ENCODE measurements around the gene ASTN1.
A peak's percentile ranks its signal among the peaks of the same experiment; 100 is the strongest.

Gene ASTN1

GRCh38 chr1:177164380-177165068 is at the start of gene ASTN1:
Gene ASTN1, minus strand, starts transcription at chr1:177164712. Its CDS starts 36 bp downstream, at chr1:177164676.
- Histone ChIP-seq H3K9ac (ENCODE audit: low read length) (peak within 1 kb of the TSS; percentile 35), H3K4me3 (ENCODE audit: low read depth, low read length) (peak within 1 kb of the TSS; percentile 97), H3K36me3 (ENCODE audit: control insufficient read depth, insufficient read depth, low read length) (no peaks in the 10 kb centered on the region), H3K9me3 (ENCODE audit: control insufficient read depth, insufficient read depth, low read depth, low read length) (no peaks in the 10 kb centered on the region), H3K27me3 (ENCODE audit: control insufficient read depth, insufficient read depth, low read length) (peaks cover 94% of the 10 kb centered on the region), H3K27ac (ENCODE audit: low read depth, low read length) (no peak within 1 kb of the TSS), H3K4me1 (ENCODE audit: control insufficient read depth, insufficient read depth, low read length) (no peaks in the 10 kb centered on the region)

- no peak overlapping the region for H3K9ac ChIP-seq (ENCODE audit: low read length)
- no peaks in the 10 kb centered on the region for H3K9me3 ChIP-seq (ENCODE audit: control insufficient read depth, insufficient read depth, low read depth, low read length)
- H3K27me3 ChIP-seq (ENCODE audit: control insufficient read depth, insufficient read depth, low read length): peaks cover 34% of the 10 kb centered on the region
- H3K27ac ChIP-seq (ENCODE audit: low read depth, low read length): no peak overlapping the region
- no peak overlapping the region for H3K4me3 ChIP-seq (ENCODE audit: low read depth, low read length)
- H3K4me1 ChIP-seq (ENCODE audit: control insufficient read depth, insufficient read depth, low read length): no peaks in the 10 kb centered on the region; the same call in 1 of the 2 replicates
- H3K36me3 ChIP-seq (ENCODE audit: control insufficient read depth, insufficient read depth, low read length): no peaks in the 10 kb centered on the region
Observed at GRCh38 chr1:177211231-177211630, 46.7 kb upstream of the ASTN1 start.

DNA sequence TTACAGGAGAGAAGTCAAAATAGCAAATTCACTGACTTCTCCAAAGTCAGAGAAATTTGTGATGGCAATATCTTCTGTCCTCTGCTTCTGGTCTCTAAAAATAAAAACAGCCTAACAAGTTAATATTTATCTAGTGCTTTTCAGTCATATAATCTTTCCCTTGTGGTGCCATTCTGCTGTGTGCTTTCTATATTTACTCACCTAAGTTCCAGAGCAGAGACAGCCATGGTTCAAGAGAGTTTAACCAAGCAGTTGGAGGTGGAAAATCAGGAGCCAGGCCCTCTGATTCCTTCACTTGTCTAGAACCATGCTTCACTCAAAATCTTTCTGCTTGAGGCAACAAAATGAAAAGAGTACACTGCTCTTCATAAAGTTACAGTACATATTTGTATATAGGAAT is 45.6 kb upstream of the ASTN1 start:
- H3K36me3 ChIP-seq (ENCODE audit: control insufficient read depth, insufficient read depth, low read length): no peaks in the 10 kb centered on the region

DNA sequence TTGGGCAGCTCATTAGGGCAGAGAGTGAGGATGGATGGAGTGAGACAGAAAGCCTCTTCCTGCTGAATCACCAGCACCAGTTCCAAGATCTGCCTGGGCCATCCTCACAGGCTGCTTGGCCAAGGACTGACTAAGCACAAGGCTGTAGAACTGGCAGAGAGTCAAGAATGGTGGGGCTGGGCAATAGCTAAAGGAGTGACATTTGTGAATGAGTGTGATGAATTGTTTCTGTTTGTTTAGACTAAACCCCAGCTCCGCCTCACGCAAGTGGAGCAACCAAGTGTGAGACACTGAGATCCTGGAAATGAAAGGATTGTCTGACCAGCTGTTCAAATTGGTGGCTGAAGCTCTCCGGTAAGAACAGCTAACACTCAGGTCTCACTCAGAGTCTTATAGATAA is 44.8 kb upstream of the ASTN1 start:
- Histone ChIP-seq H3K4me3 (ENCODE audit: low read depth, low read length) (no peak overlapping the region), H3K4me1 (ENCODE audit: control insufficient read depth, insufficient read depth, low read length) (no peaks in the 10 kb centered on the region; the same call in 1 of the 2 replicates), H3K9me3 (ENCODE audit: control insufficient read depth, insufficient read depth, low read depth, low read length) (no peaks in the 10 kb centered on the region), H3K27ac (ENCODE audit: low read depth, low read length) (no peak overlapping the region), H3K36me3 (ENCODE audit: control insufficient read depth, insufficient read depth, low read length) (no peaks in the 10 kb centered on the region), H3K9ac (ENCODE audit: low read length) (no peak overlapping the region), H3K27me3 (ENCODE audit: control insufficient read depth, insufficient read depth, low read length) (peaks cover 38% of the 10 kb centered on the region)

More for the DNA sequence above, 45.6 kb upstream of the ASTN1 start:
- H3K9me3 ChIP-seq (ENCODE audit: control insufficient read depth, insufficient read depth, low read depth, low read length): no peaks in the 10 kb centered on the region
- no peak overlapping the region for H3K27ac ChIP-seq (ENCODE audit: low read depth, low read length)
- peaks cover 38% of the 10 kb centered on the region for H3K27me3 ChIP-seq (ENCODE audit: control insufficient read depth, insufficient read depth, low read length)
- H3K4me3 ChIP-seq (ENCODE audit: low read depth, low read length): no peak overlapping the region
- no peak overlapping the region for H3K9ac ChIP-seq (ENCODE audit: low read length)
- no peaks in the 10 kb centered on the region; the same call in 1 of the 2 replicates for H3K4me1 ChIP-seq (ENCODE audit: control insufficient read depth, insufficient read depth, low read length)

GRCh38 chr1:177208920-177209319 is 44.4 kb upstream of the ASTN1 start:
- Histone ChIP-seq H3K9me3 (ENCODE audit: control insufficient read depth, insufficient read depth, low read depth, low read length) (no peaks in the 10 kb centered on the region), H3K27me3 (ENCODE audit: control insufficient read depth, insufficient read depth, low read length) (peaks cover 38% of the 10 kb centered on the region), H3K9ac (ENCODE audit: low read length) (no peak overlapping the region), H3K4me1 (ENCODE audit: control insufficient read depth, insufficient read depth, low read length) (no peaks in the 10 kb centered on the region; the same call in 1 of the 2 replicates), H3K4me3 (ENCODE audit: low read depth, low read length) (no peak overlapping the region), H3K27ac (ENCODE audit: low read depth, low read length) (no peak overlapping the region), H3K36me3 (ENCODE audit: control insufficient read depth, insufficient read depth, low read length) (no peaks in the 10 kb centered on the region)

- H3K9ac ChIP-seq (ENCODE audit: low read length): no peak overlapping the region
- no peak overlapping the region for H3K4me3 ChIP-seq (ENCODE audit: low read depth, low read length)
- H3K27me3 ChIP-seq (ENCODE audit: control insufficient read depth, insufficient read depth, low read length): peaks cover 38% of the 10 kb centered on the region
- H3K4me1 ChIP-seq (ENCODE audit: control insufficient read depth, insufficient read depth, low read length): no peaks in the 10 kb centered on the region; the same call in 1 of the 2 replicates
- H3K9me3 ChIP-seq (ENCODE audit: control insufficient read depth, insufficient read depth, low read depth, low read length): no peaks in the 10 kb centered on the region
- no peak overlapping the region for H3K27ac ChIP-seq (ENCODE audit: low read depth, low read length)
- H3K36me3 ChIP-seq (ENCODE audit: control insufficient read depth, insufficient read depth, low read length): no peaks in the 10 kb centered on the region
Observed at GRCh38 chr1:177206831-177207355, 42.4 kb upstream of the ASTN1 start.

DNA sequence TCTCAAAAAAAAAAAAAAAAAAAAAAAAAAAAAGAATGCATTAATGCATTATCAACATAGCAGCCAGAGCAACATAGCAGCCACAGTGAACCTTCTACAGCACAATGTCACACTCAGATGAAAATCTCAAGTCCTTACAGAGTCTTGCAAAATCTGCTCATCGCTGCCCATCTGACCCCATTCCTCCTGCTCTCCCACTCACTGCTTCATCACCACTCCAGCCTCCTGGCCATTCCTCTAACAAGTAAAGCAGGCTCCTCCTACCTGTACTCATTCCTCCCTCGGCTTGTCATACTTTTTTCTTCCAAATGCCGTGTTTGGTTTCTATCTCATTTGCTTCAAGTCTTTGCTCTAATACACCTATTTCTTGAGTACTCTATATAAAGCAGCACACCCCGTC is 35.8 kb upstream of the ASTN1 start:
- H3K36me3 ChIP-seq (ENCODE audit: control insufficient read depth, insufficient read depth, low read length): no peaks in the 10 kb centered on the region
- no peaks in the 10 kb centered on the region for H3K27me3 ChIP-seq (ENCODE audit: control insufficient read depth, insufficient read depth, low read length)
- no peaks in the 10 kb centered on the region for H3K4me1 ChIP-seq (ENCODE audit: control insufficient read depth, insufficient read depth, low read length)
- H3K27ac ChIP-seq (ENCODE audit: low read depth, low read length): no peak overlapping the region
- no peak overlapping the region for H3K9ac ChIP-seq (ENCODE audit: low read length)
- no peak overlapping the region for H3K4me3 ChIP-seq (ENCODE audit: low read depth, low read length)
- no peaks in the 10 kb centered on the region for H3K9me3 ChIP-seq (ENCODE audit: control insufficient read depth, insufficient read depth, low read depth, low read length)

DNA sequence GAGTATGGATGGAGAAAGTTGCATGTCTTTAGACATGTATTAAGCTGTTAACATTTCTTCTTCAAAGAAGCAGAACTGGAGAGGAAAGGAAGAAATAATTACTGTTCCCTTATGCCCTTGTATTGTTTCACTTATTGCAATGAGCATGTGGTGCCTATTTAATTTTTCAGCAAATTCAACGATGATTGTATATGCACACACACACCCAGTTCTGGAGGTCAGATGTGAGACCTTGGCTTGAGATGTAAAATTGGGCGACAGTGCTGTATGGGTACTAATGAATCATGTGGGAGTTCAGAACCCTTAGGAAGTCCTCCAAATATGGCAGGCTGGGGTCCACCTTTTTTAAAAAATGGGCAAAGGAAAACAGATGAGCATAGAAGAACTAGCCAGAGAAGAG is 33.7 kb upstream of the ASTN1 start:
- no peaks in the 10 kb centered on the region for H3K9me3 ChIP-seq (ENCODE audit: control insufficient read depth, insufficient read depth, low read depth, low read length)
- no peaks in the 10 kb centered on the region for H3K36me3 ChIP-seq (ENCODE audit: control insufficient read depth, insufficient read depth, low read length)
- no peak overlapping the region for H3K27ac ChIP-seq (ENCODE audit: low read depth, low read length)
- no peaks in the 10 kb centered on the region; the same call in 1 of the 2 replicates for H3K27me3 ChIP-seq (ENCODE audit: control insufficient read depth, insufficient read depth, low read length)
- no peaks in the 10 kb centered on the region for H3K4me1 ChIP-seq (ENCODE audit: control insufficient read depth, insufficient read depth, low read length)
- H3K9ac ChIP-seq (ENCODE audit: low read length): no peak overlapping the region
- no peak overlapping the region for H3K4me3 ChIP-seq (ENCODE audit: low read depth, low read length)

GRCh38 chr1:177190308-177190970 is 25.9 kb upstream of the ASTN1 start:
- Histone ChIP-seq H3K9ac (ENCODE audit: low read length) (no peak overlapping the region), H3K4me1 (ENCODE audit: control insufficient read depth, insufficient read depth, low read length) (no peaks in the 10 kb centered on the region), H3K9me3 (ENCODE audit: control insufficient read depth, insufficient read depth, low read depth, low read length) (no peaks in the 10 kb centered on the region), H3K4me3 (ENCODE audit: low read depth, low read length) (no peak overlapping the region), H3K27ac (ENCODE audit: low read depth, low read length) (no peak overlapping the region), H3K27me3 (ENCODE audit: control insufficient read depth, insufficient read depth, low read length) (peaks cover 6% of the 10 kb centered on the region), H3K36me3 (ENCODE audit: control insufficient read depth, insufficient read depth, low read length) (no peaks in the 10 kb centered on the region)

DNA sequence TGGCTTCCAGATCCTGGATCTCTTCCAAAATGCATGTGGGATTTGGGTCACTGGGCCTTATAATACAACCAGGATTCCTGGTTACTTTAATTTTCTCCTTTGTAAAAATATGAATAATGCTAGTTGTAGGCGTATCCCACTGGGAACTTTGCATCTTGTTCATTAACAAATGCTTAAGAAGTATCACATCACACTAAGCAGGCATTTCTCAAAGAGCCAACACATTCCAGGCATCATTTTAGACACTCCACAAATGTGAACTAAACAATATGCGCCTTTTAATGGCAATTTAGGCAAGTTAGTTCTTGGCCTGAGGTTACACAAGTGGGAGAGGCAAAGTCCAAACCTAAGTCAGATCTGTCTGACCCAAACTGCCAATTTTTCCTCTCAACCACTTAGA is 22.1 kb upstream of the ASTN1 start:
- Histone ChIP-seq H3K9ac (ENCODE audit: low read length) (no peak overlapping the region), H3K27me3 (ENCODE audit: control insufficient read depth, insufficient read depth, low read length) (peaks cover 16% of the 10 kb centered on the region), H3K9me3 (ENCODE audit: control insufficient read depth, insufficient read depth, low read depth, low read length) (no peaks in the 10 kb centered on the region), H3K4me1 (ENCODE audit: control insufficient read depth, insufficient read depth, low read length) (peaks cover 3% of the 10 kb centered on the region; the same call in 1 of the 2 replicates), H3K4me3 (ENCODE audit: low read depth, low read length) (no peak overlapping the region), H3K36me3 (ENCODE audit: control insufficient read depth, insufficient read depth, low read length) (no peaks in the 10 kb centered on the region), H3K27ac (ENCODE audit: low read depth, low read length) (no peak overlapping the region)

- H3K4me3 ChIP-seq (ENCODE audit: low read depth, low read length): no peak overlapping the region
- H3K9ac ChIP-seq (ENCODE audit: low read length): no peak overlapping the region
- peaks cover 10% of the 10 kb centered on the region; the same call in 1 of the 2 replicates for H3K4me1 ChIP-seq (ENCODE audit: control insufficient read depth, insufficient read depth, low read length)
- no peaks in the 10 kb centered on the region for H3K36me3 ChIP-seq (ENCODE audit: control insufficient read depth, insufficient read depth, low read length)
- no peaks in the 10 kb centered on the region for H3K9me3 ChIP-seq (ENCODE audit: control insufficient read depth, insufficient read depth, low read depth, low read length)
- peaks cover 26% of the 10 kb centered on the region for H3K27me3 ChIP-seq (ENCODE audit: control insufficient read depth, insufficient read depth, low read length)
- H3K27ac ChIP-seq (ENCODE audit: low read depth, low read length): no peak overlapping the region
Observed at GRCh38 chr1:177185209-177185608, 20.7 kb upstream of the ASTN1 start.

Data from HUES6 (cell line).